Measurements from ENCODE around the gene CCNT2.
A peak's percentile ranks its signal among the peaks of the same experiment; 100 is the strongest.
"Not testable (repeated sequence)": the region's sequence is repeated elsewhere in the genome, so short reads cannot be mapped to it uniquely, and the experiment has no call there.

Gene CCNT2

GRCh38 chr2:134918526-134919340 is at the start of gene CCNT2:
Gene CCNT2 (plus strand): TSS chr2:134918822. CDS start chr2:134918855, 33 bp downstream.
- peak; percentile 100 for DNase-seq

DNA sequence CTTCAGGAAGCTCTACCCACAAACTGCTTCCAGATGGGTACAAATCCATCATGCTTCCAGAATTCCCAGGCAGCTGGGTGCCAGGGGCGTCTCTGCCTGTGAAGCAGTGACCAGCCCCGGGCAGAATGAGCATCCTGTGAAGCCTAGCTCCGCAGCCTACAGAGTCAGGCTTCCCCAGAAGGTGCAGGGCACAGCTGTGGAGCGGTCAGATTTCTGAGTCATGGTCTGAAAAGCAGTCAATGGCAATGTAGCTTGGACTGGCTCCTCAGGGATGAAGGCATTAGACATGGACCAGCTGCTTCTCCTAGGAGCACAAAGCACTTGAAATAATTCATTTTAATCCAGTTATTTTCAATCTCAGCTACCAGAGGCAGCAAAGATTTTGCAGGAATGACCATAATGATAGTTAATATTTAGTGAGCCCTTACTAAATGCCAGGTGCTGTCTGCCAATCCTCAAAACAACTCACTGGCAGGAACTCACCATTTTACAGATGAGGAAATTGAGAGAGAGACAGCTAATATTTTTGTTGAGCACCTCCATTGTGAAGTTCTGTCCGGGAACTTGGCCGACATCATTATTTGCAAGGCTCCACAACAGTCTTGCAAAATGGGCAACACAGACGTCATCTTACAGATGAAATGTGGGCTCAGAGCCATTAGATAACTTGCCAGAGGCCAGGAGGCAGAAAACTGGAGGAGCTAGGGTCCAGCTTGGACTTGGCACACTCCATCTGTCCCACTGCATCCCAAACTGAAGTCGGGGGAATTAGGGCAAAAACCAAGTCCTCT is 48.5 kb upstream of the CCNT2 start:
- DNase-seq = no peak

DNA sequence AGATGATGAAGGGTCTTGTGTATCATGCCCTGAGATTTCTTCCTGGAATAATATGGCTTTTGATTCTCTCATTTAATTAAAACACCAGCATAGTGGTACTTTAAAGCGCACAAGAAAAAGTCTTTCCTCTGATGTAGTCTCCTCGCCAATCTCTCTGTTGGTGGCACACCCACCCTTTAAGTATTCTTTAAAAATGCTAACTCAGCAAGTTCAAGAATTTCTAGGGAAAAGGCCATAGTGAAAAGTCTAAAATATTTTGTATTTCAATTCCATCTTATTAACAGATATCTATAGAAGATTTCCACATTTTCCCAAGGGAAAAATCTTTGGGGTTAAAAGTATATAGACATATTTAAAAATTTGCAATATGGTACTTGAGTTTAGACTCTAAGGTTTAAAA is 45.5 kb upstream of the CCNT2 start:
- no peak for DNase-seq

DNA sequence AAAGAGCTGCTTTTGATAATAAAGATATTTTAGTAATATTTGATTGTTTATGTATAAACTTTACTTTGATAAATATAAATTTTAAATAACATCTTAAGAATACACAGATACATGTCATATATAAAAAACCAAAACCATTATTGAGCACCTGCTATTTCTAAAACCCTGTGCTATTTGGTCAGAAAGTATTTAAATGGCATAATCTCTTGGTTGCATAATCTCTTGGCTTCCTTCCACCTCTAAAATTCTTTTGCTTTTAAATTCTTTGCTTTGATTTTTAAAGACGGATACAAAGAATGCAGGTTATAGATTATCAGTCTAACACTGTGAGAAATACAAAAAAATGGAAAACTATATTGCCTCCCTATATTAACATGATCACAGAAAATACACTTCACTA is 43.3 kb upstream of the CCNT2 start:
- DNase-seq = no peak

GRCh38 chr2:134882773-134883172 is 35.8 kb upstream of the CCNT2 start:
- DNase-seq = no peak

DNA sequence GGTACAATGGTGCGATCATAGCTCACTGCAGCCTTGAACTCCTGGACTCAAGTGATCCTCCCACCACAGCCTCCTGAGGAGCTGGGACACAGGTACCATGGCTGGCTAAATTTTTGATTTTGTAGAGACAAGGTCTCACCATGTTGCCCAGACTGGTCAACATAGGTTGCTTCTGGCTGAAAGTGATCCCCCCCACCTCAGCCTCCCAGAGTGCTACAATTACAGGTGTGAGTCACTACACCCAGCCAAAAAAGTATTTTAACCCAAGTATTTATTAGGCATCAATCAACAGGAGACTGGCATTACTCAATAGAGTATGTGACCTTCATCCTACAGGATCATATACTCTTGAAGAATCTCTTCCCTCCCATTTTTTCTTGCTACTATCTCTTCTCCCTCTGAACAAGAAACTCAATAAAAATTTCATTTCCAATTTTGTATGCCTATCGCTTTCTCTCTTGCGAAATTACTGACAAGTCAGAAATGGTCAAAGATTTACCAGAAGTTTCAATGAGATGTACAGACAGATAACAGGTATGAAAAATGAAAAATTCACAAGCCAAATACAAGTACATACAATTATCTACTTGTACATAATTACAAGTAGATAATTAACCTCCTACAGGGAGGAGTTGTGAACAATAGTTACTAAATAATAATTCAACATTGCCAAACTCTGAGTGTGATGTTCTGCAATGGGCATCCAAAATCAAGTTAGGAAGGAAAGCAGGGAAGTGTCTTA is 34.9 kb upstream of the CCNT2 start:
- DNase-seq = no peak

DNA sequence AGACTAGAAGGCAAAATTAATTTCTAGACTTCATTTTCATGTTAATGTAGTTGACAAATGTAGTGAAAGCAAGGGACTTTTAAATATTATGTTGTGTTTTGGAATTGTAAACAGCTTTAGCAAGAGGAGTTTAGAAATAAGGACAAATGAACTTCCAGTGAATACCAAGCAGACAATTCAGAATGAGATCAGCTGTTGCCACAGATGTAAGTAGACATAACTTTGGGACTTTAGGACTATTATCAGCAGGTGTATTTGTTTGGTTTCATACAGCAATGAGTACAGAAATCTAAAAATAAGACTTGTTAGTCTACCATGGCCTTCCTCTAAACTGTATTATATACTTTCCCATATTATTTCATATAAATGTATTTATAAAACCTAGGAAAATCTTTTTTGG is 34.2 kb upstream of the CCNT2 start:
- DNase-seq = no peak

GRCh38 chr2:134892282-134893035 is 26.2 kb upstream of the CCNT2 start:
- DNase-seq = no peak

DNA sequence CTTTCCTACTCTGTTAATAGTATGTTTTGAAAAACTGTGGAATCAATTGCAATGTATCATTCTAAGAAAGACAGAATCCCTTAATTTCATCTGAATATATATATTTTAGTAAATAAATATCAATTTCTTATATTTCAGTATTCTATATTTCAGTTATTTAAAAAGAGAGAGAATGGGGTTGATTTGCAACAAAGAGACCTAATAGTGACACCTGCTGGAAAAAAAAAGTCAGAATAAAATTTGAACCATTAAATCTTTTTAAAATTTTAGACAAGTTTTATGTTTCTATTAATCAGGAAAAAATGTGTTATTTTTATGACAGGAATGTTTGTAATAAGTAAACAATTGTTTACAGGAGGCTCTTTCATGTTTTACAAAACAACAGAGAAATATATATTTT is 20.7 kb upstream of the CCNT2 start:
- peak; percentile 13 for DNase-seq

DNA sequence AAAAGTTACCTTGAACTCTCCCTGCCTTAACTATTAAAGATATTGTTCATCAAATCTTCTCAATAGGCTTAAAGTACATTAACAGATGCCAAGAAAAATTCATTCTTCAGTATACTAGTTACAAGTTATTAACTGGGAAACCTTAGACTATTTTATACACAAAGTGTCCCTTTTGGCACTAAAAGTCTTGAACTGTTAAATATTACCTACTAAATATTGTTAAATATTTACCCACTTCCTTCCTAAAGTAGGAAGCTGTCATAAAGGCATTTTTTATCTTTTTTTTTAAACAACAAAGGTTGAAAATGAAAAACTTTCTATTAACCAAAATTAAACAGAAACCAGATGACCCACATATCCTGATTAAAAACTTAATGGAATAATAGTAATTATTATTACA is 19.4 kb upstream of the CCNT2 start:
- DNase-seq = no peak

- DNase-seq = no peak
Observed at GRCh38 chr2:134900151-134900550, 18.5 kb upstream of the CCNT2 start.

DNA sequence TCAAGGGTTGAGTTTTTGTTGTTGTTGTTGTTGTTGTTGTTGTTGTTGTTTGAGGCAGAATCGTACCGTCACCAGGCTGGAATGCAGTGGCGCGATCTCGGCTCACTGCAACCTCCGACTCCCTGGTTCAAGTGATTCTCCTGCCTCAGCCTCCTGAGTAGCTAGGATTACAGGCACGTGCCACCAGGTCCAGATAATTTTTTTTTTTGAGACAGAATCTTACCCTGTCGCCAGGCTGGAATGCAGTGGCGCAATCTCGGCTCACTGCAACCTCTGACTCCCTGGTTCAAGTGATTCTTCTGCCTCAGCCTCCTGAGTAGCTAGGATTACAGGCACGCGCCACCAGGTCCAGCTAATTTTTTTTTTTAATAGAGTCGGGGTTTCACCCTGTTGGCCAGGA is 14.9 kb upstream of the CCNT2 start:
- DNase-seq = not testable (repeated sequence)

DNA sequence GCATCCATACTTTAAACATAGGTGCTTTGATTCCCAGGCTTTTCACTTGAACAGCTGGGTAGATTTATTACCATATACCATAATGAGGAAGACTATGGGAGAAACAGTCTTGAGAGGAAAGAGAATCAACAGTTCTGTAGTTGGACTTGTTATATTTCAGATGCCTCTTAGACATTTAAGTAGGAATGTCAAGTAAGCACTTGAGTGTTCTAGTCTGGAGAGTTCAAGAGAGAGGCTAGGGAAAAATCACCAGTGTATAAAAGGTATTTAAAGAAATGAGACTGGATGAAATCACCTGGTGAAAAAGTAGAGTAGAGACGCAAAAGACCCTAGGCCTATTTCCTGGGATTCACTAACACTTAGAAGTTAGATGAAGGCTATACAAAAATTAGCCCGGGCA is 13.5 kb upstream of the CCNT2 start:
- no peak for DNase-seq

GRCh38 chr2:134906726-134907125 is 11.9 kb upstream of the CCNT2 start:
- DNase-seq = no peak

DNA sequence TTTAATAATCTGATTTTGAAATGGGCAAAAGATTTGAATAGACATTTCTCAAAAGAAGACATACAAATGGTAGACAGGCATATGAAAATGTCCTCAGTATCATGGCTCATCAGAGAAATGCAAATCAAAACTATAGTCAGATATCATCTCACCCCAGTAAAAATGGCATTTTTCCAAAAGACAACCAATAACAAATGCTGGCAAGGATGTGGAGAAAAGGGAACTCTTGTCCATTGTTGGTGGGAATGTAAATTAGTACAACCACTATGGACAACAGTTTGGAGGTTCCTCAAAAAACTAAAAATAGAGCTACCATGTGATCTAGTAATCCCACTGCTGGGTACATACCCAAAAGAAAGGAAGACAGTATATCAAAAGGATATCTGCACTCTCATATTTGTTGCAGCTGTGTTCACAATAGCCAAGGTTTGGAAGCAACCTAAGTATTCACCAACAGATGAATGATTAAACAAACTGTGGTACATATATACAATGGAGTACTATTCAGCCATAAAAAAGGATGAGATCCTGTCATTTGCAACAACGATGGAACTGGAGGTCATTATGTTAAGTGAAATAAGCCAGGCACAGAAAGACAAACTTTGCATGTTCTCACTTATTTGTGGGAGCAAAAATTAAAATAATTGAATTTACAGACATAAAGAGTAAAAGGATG is 11.0 kb upstream of the CCNT2 start:
- DNase-seq = not testable (repeated sequence)

- no peak for DNase-seq
Observed at GRCh38 chr2:134910763-134911399, 7.7 kb upstream of the CCNT2 start.

DNA sequence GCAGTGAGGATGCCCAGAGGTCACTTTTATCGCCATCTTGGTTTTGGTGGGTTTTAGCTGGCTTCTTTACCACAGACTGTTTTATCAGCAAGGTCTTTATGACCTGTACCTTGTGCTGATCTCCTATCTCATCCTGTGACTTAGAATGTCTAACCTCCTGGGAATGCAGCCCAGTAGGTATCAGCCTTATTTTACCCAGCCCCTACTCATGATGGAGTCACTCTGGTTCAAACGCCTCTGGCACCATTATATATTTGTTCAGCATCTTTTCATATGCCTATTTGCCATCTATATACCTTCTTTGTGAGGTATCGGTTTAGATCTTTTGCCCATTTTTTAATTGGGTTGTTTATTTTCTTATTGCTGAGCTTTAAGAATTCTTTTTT is 7.2 kb upstream of the CCNT2 start:
- DNase-seq = no peak

GRCh38 chr2:134912361-134912760 is 6.3 kb upstream of the CCNT2 start:
- DNase-seq = no peak

GRCh38 chr2:134917360-134917865 is 1.2 kb upstream of the CCNT2 start:
- DNase-seq = no peak

DNA sequence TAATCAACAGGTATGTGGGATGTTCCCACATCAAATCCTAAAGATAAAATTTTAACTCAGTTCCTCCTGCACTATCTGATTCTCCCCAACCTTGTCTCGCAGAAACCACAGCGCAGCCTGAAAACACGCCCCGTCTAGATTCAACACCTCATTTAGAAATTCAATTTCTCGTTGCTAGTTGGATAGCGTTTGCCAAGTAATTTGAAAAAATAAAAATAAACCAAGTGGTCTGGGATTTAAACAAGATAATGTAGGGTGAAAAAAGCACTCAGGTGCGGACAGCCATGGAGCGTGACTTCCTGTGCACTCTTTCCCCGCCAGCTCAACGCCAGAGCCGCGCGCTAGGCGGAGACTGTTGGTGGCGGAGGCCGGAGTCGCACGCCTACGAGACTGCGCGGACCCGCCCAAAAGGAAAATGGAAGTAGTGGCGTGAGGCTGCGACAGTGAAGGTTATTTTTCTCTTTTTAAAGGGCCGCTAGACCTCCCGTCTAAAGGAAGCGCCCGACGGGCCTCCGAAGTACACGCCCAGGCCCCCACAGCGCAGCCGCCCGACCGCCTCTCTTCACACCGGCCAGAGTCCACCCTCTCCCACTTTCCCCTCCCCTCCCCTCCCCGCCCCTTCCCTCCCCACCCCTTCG is 615 bp upstream of the CCNT2 start:
- no peak for DNase-seq

All from CD4-positive, alpha-beta T cell treated with Interleukin-21 for 1 hour (primary cell).